NOMO-1 treated with dmso at 0.1 percent for 144 hours (cell line): Measurements from ENCODE around the gene PRAMEF18.
"Not testable (repeated sequence)": the region's sequence is repeated elsewhere in the genome, so short reads cannot be mapped to it uniquely, and the experiment has no call there.

Experiments used
- DNase-seq: peaks from one replicate; lab custom pipeline; 2025; ENCODE audit not compliant: unreplicated experiment; lab: John Stamatoyannopoulos, UW

PRAMEF18 gene

GRCh38 chr1:13225675-13226204, at the start of gene PRAMEF18:
Gene PRAMEF18, minus strand, starts transcription at chr1:13226154. Its CDS starts 48 bp downstream, at chr1:13226106.
- not testable (repeated sequence) for DNase-seq

GRCh38 chr1:13265124-13265523, 39.2 kb upstream of the PRAMEF18 start:
- not testable (repeated sequence) for DNase-seq

GRCh38 chr1:13253898-13254297, 27.9 kb upstream of the PRAMEF18 start, which contains the start of gene PRAMEF5:
Gene PRAMEF5, plus strand, starts transcription at chr1:13254198. Its CDS starts 5,071 bp downstream, at chr1:13259269.
- DNase-seq: not testable (repeated sequence)

GRCh38 chr1:13247122-13247521, 21.2 kb upstream of the PRAMEF18 start:
- DNase-seq: not testable (repeated sequence)

- not testable (repeated sequence) for DNase-seq
Observed at GRCh38 chr1:13246554-13246871, 20.6 kb upstream of the PRAMEF18 start.

- not testable (repeated sequence) for DNase-seq
Observed at GRCh38 chr1:13245841-13246553, 20.0 kb upstream of the PRAMEF18 start.

GRCh38 chr1:13243536-13244263, 17.7 kb upstream of the PRAMEF18 start:
- DNase-seq: not testable (repeated sequence)

GRCh38 chr1:13239633-13240032, 13.7 kb upstream of the PRAMEF18 start:
- not testable (repeated sequence) for DNase-seq

GRCh38 chr1:13237572-13237971, 11.6 kb upstream of the PRAMEF18 start:
- not testable (repeated sequence) for DNase-seq

GRCh38 chr1:13234057-13234456, 8.1 kb upstream of the PRAMEF18 start:
- not testable (repeated sequence) for DNase-seq

GRCh38 chr1:13232056-13232455, 6.1 kb upstream of the PRAMEF18 start:
- DNase-seq: not testable (repeated sequence)

GRCh38 chr1:13231061-13231750, 5.3 kb upstream of the PRAMEF18 start:
- DNase-seq: not testable (repeated sequence)

- DNase-seq: not testable (repeated sequence)
Observed at GRCh38 chr1:13230601-13231000, 4.6 kb upstream of the PRAMEF18 start.

GRCh38 chr1:13230096-13230495, 4.1 kb upstream of the PRAMEF18 start:
- DNase-seq: not testable (repeated sequence)

GRCh38 chr1:13228343-13228781, 2.4 kb upstream of the PRAMEF18 start:
- no peak for DNase-seq

- not testable (repeated sequence) for DNase-seq
Observed at GRCh38 chr1:13227271-13228055, 1.5 kb upstream of the PRAMEF18 start.

- no peak for DNase-seq
Observed at GRCh38 chr1:13224480-13225060, 1.4 kb downstream of the PRAMEF18 start.

GRCh38 chr1:13222788-13223187, 3.2 kb downstream of the PRAMEF18 start:
- not testable (repeated sequence) for DNase-seq

- not testable (repeated sequence) for DNase-seq
Observed at GRCh38 chr1:13219203-13219602, 6.8 kb downstream of the PRAMEF18 start.

GRCh38 chr1:13216619-13217018, 9.3 kb downstream of the PRAMEF18 start:
- not testable (repeated sequence) for DNase-seq
